ENCODE measurements around the gene CMTM4.
"Not testable (repeated sequence)": the region's sequence is repeated elsewhere in the genome, so short reads cannot be mapped to it uniquely, and the experiment has no call there.

Gene CMTM4

GRCh38 chr16:66693149-66693548 is 3.4 kb downstream of the CMTM4 start:
- TF ChIP-seq CTCF (IDR thresholded peaks at IDR 0.05; ENCODE audit: low read depth, low read length): no peak
- Histone ChIP-seq H3K27me3 (no peaks in the 10 kb centered on the region), H3K36me3 (no peaks in the 10 kb centered on the region), H3K9me3 (no peaks in the 10 kb centered on the region), H3K4me1 (no peaks in the 10 kb centered on the region), H3K4me3 (ENCODE audit: low read depth, low read length) (no peak overlapping the region)
- no peak for DNase-seq

GRCh38 chr16:66692341-66692740 is 4.2 kb downstream of the CMTM4 start:
- H3K27me3 ChIP-seq: no peaks in the 10 kb centered on the region
- no peaks in the 10 kb centered on the region for H3K36me3 ChIP-seq
- H3K9me3 ChIP-seq: no peaks in the 10 kb centered on the region
- no peaks in the 10 kb centered on the region for H3K4me1 ChIP-seq
- DNase-seq: no peak
- no peak for TF ChIP-seq CTCF (IDR thresholded peaks at IDR 0.05; ENCODE audit: low read depth, low read length)
- no peak overlapping the region for H3K4me3 ChIP-seq (ENCODE audit: low read depth, low read length)

- no peaks in the 10 kb centered on the region for H3K9me3 ChIP-seq
- H3K36me3 ChIP-seq: no peaks in the 10 kb centered on the region
- no peaks in the 10 kb centered on the region for H3K27me3 ChIP-seq
- no peaks in the 10 kb centered on the region for H3K4me1 ChIP-seq
- no peak for TF ChIP-seq CTCF (IDR thresholded peaks at IDR 0.05; ENCODE audit: low read depth, low read length)
- no peak overlapping the region for H3K4me3 ChIP-seq (ENCODE audit: low read depth, low read length)
- no peak for DNase-seq
Measured at GRCh38 chr16:66691234-66691633, 5.3 kb downstream of the CMTM4 start.

- Histone ChIP-seq H3K36me3 (no peaks in the 10 kb centered on the region), H3K9me3 (no peaks in the 10 kb centered on the region), H3K4me3 (ENCODE audit: low read depth, low read length) (no peak overlapping the region), H3K4me1 (no peaks in the 10 kb centered on the region), H3K27me3 (no peaks in the 10 kb centered on the region)
- TF ChIP-seq CTCF (IDR thresholded peaks at IDR 0.05; ENCODE audit: low read depth, low read length): no peak
- no peak for DNase-seq
Measured at GRCh38 chr16:66690106-66690847, 6.3 kb downstream of the CMTM4 start.

GRCh38 chr16:66689282-66689681 is 7.3 kb downstream of the CMTM4 start:
- DNase-seq: no peak
- Histone ChIP-seq H3K4me3 (ENCODE audit: low read depth, low read length) (no peak overlapping the region), H3K4me1 (no peaks in the 10 kb centered on the region), H3K9me3 (no peaks in the 10 kb centered on the region), H3K36me3 (no peaks in the 10 kb centered on the region), H3K27me3 (no peaks in the 10 kb centered on the region)
- TF ChIP-seq CTCF (IDR thresholded peaks at IDR 0.05; ENCODE audit: low read depth, low read length): no peak

GRCh38 chr16:66687906-66688625 is 8.5 kb downstream of the CMTM4 start:
- Histone ChIP-seq H3K4me3 (ENCODE audit: low read depth, low read length) (no peak overlapping the region), H3K36me3 (no peaks in the 10 kb centered on the region), H3K27me3 (no peaks in the 10 kb centered on the region), H3K9me3 (no peaks in the 10 kb centered on the region), H3K4me1 (no peaks in the 10 kb centered on the region)
- DNase-seq: no peak
- no peak for TF ChIP-seq CTCF (IDR thresholded peaks at IDR 0.05; ENCODE audit: low read depth, low read length)

GRCh38 chr16:66685501-66686115 is 10.9 kb downstream of the CMTM4 start:
- not testable (repeated sequence) for H3K4me1 ChIP-seq; DNase-seq; H3K27me3 ChIP-seq; H3K36me3 ChIP-seq; H3K9me3 ChIP-seq; H3K4me3 ChIP-seq (ENCODE audit: low read depth, low read length)
